Measurements from ENCODE around the gene OSBPL6. TPM values are rescaled to one million over a fixed set of nuclear protein-coding genes. Genes with fewer than 3 reads are reported as not detected.
A peak's percentile ranks its signal among the peaks of the same experiment; 100 is the strongest.

The OSBPL6 gene
- total RNA-seq, 1 donor: 5.2 TPM

DNA sequence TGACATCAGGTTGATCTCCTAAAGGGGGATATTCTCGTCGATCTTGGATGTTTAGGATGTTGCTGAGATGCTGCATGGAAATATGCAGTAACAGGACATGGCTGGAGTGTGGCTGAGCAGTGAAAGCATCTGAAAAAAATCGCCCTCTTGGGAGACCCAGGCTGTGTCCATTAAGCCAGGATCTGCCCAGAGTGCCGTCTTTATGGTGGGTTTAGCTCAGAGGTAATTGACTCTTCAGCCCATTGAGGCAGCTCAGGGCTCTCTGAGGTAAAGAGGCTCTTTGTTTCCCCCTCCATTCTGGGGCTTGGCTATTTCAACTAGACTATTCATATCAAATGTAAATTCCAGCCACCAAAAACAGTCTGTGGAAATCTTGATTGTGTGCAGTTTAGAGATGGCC is 26.5 kb downstream of the OSBPL6 start:
- DNase-seq (ENCODE audit: low read depth): no peak
- H3K4me3 ChIP-seq (ENCODE audit: low read depth, low read length): no peak overlapping the region
- TF ChIP-seq, protein P1, sequence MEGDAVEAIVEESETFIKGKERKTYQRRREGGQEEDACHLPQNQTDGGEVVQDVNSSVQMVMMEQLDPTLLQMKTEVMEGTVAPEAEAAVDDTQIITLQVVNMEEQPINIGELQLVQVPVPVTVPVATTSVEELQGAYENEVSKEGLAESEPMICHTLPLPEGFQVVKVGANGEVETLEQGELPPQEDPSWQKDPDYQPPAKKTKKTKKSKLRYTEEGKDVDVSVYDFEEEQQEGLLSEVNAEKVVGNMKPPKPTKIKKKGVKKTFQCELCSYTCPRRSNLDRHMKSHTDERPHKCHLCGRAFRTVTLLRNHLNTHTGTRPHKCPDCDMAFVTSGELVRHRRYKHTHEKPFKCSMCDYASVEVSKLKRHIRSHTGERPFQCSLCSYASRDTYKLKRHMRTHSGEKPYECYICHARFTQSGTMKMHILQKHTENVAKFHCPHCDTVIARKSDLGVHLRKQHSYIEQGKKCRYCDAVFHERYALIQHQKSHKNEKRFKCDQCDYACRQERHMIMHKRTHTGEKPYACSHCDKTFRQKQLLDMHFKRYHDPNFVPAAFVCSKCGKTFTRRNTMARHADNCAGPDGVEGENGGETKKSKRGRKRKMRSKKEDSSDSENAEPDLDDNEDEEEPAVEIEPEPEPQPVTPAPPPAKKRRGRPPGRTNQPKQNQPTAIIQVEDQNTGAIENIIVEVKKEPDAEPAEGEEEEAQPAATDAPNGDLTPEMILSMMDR (IDR thresholded peaks at IDR 0.05; ENCODE audit: insufficient read depth, low read length): no peak

DNA sequence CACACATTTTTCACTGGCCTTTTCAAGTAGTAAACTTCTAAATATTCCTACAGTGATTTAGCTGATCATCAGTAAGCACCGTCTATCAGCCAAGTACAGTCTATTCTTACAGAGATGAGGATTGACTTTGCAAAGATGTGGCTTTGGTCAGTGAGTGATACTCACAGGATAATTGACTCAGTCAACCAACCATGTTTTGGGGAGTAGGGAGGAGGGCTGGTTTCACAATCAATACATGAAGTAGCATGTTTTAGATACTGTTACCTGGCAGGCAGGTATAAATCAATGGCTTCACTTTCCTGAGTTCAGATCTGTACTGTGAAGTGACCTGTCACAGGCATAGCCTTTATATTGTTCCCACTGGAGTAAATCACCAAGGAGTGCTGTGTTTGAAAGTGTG is 27.2 kb downstream of the OSBPL6 start:
- TF ChIP-seq, protein P1 (IDR thresholded peaks at IDR 0.05; ENCODE audit: insufficient read depth, low read length): no peak
- no peak for DNase-seq (ENCODE audit: low read depth)
- no peak overlapping the region for H3K4me3 ChIP-seq (ENCODE audit: low read depth, low read length)

DNA sequence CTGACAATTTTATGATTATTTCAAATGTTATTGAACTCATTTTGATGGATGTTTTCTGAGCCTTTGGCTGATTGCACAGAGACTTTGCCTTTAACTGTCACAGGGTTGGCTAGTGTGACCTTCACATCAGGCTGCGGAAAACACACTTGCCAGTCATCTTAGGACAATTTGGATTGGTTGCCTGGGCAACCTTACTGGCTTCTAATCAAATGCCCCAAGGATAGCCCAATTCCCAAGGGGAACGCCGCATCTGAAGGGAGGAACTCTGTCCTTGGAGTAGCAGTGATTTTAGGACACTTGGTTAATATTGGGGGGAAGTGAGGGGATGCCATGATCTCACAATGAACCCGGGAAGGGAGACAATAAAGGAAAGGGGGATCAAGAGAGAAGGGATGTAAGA is 29.5 kb downstream of the OSBPL6 start:
- TF ChIP-seq, protein P1 (IDR thresholded peaks at IDR 0.05; ENCODE audit: insufficient read depth, low read length): no peak
- no peak overlapping the region for H3K4me3 ChIP-seq (ENCODE audit: low read depth, low read length)
- no peak for DNase-seq (ENCODE audit: low read depth)

DNA sequence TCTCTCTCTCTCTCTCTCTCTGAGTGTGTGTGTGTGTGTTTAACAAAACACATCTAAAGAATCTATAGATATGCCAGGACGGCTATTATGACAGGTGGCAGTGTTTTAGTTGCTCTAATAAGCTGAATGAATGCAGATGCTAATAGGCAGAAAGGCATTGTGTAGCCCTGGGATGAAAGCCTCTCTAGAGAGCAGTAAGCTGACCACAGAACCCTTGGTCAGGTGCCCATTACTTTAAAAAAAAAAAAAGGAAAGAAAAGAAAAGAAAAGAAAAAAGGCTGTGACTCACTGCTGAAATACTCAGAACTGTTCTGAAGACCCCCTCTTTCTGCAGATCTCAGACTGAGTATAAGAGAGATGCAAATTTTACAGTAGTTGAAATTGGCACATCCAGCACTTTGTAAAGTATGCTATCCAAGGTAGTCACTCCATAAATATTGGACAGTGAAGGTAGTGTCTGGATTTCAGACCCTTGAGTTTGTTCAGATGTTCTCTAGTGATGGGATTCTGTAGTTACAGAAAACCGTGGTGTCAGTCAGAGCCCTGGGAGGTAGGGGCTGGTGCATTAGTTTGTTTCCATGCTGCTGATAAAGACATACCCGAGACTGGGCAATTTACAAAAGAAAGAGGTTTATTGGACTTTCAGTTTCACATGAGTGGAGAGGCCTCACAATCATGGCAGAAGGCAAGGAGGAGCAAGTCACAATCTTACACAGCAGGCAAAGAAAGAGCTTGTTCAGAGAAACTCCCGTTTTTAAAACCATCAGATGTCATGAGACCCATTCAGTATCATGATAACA is 30.9 kb downstream of the OSBPL6 start:
- H3K4me3 ChIP-seq (ENCODE audit: low read depth, low read length): no peak overlapping the region
- TF ChIP-seq, protein P1 (IDR thresholded peaks at IDR 0.05; ENCODE audit: insufficient read depth, low read length): no peak
- DNase-seq (ENCODE audit: low read depth): peak; percentile 79

DNA sequence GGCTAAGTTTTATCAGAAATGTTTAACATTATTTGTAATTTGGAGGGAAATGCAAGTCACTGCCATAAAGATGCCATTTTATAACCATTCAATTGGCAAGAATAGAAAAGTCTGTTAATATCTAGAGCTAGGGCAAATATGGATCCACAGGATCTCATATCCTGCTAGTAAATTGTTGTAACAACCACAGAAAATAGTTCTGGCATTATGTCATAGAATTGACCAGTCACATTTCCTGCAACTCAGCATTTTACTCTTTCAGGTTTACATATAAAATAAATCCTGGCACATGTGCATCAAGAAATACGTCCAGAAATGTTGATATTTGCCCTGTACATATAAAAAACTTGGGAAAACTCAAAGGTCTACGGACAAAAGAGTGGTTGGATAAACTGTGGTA is 32.9 kb downstream of the OSBPL6 start:
- H3K4me3 ChIP-seq (ENCODE audit: low read depth, low read length): no peak overlapping the region
- TF ChIP-seq, protein P1 (IDR thresholded peaks at IDR 0.05; ENCODE audit: insufficient read depth, low read length): no peak
- DNase-seq (ENCODE audit: low read depth): peak; percentile 24

DNA sequence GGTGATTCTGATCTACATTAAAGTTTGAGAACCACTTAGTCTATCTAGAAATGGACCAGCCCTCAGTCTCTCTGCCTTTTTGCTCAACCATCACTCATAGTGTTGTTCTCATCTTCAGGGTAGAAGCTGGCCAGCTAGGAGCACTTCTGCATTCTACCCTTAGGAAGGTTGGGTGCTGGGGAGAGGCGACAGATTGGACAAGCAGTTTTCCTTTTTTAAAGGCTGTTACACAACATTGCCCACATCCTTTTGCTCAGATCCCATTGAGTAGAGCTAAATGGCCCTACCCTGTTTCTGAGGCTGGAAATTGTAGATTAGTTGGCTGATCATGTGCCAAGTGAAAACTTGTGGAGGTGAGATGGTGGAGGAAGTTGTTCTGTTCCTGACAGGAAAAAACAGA is 35.6 kb downstream of the OSBPL6 start:
- no peak for DNase-seq (ENCODE audit: low read depth)
- no peak overlapping the region for H3K4me3 ChIP-seq (ENCODE audit: low read depth, low read length)
- TF ChIP-seq, protein P1 (IDR thresholded peaks at IDR 0.05; ENCODE audit: insufficient read depth, low read length): no peak

DNA sequence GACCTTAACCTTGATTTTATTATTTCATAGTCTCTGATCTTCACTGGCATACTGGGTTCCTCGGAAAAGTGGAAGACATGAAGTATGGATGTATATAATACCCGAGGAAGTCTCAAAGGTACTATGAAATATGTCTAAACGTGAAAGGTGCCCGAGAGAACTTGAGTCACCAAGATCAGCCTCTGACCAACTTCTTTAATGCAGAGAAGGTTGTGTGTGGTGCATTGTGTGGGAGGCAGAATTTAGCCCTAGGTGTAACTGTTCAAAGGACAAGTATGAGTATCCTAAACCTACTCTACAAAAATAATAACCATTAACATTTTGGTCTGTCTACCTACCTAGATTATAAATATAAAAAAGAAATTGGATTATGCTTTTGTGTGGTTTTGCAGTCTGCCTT is 36.1 kb downstream of the OSBPL6 start:
- no peak for DNase-seq (ENCODE audit: low read depth)
- no peak overlapping the region for H3K4me3 ChIP-seq (ENCODE audit: low read depth, low read length)
- TF ChIP-seq, protein P1 (IDR thresholded peaks at IDR 0.05; ENCODE audit: insufficient read depth, low read length): no peak

Data from fibroblast of the aortic adventitia (primary cell).